GM23248 (cell line): ENCODE data around the gene WASL.

ENCODE experiments used
- EZH2 ChIP-seq: fragments of 200-600 bp; sonication (generic); IDR thresholded peaks from 2 replicates; pipeline ENCODE4 v1.6.1; 2018; ENCODE audit warnings: antibody characterized with exemption, mild to moderate bottlenecking; ENCODE audit not compliant: insufficient read depth, poor library complexity, severe bottlenecking
- EZH2phosphoT487 ChIP-seq: fragments of 200-600 bp; sonication (generic); IDR thresholded peaks from 2 replicates; pipeline ENCODE4 v1.6.1; 2018; ENCODE audit warnings: antibody characterized with exemption, moderate library complexity, mild to moderate bottlenecking, low read depth; ENCODE audit not compliant: insufficient read depth

DNA sequence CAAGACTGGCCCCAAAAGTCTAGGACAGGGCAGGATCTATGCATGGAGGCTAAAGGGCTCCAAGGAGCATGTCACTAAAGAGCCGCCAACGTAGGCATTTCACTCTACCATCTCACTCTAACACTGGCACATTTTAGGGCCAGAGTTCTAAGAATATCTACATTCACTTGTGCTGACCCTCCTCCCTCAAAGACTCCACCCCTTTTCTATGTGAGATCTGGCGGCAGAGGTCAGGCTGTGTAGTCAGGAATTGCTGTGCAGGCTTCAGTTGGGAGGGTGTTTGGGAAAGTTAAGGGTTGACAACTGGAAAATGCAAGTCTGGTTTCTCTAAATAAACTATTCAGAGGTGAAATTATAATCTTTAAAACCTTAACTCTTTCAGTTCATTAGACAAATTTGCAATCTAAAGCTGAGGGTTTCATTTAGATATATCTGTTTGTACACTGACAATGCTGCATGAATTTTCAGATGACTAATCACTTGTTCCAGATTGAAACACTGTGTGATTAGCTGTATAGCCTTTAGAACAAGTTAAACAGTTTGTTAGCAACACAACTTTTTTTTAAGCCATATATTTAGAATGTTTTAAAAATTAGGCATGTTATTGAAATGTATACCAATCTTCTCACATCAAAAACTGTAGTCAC is 74.9 kb downstream of the WASL start:
- TF ChIP-seq EZH2 (no peak), EZH2phosphoT487 (no peak)
